GM12873 (cell line): ENCODE results near the gene FRAS1.

Source experiments
- TF ChIP-seq, protein P1 (sequence below): IDR thresholded peaks from 2 replicates; pipeline ENCODE4 v1.5.1; 2012; ENCODE audit warnings: low read depth, mild to moderate bottlenecking, moderate library complexity, low read length, control low read depth; ENCODE audit not compliant: insufficient read depth; ENCODE audit errors: missing control alignments

Gene FRAS1

DNA sequence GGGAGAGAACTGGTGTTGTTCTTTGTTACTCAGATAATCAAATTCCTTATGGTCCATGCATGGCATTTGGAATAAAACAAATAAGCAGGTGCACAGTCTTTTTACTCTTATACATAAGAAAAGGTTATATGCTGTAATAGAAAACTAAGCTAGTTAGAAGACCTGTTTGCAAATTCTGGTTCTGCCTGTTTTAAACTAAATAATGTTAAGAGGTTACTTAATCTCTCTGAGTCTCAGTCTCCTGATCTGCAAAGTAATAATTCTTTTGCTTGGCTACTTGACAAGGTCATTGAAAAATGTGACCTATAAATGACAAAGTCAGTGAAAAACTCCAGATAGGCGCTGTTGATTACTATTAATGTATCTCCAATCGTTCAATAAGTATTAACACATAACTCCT lies 451.9 kb downstream of the FRAS1 start:
- TF ChIP-seq, protein P1, sequence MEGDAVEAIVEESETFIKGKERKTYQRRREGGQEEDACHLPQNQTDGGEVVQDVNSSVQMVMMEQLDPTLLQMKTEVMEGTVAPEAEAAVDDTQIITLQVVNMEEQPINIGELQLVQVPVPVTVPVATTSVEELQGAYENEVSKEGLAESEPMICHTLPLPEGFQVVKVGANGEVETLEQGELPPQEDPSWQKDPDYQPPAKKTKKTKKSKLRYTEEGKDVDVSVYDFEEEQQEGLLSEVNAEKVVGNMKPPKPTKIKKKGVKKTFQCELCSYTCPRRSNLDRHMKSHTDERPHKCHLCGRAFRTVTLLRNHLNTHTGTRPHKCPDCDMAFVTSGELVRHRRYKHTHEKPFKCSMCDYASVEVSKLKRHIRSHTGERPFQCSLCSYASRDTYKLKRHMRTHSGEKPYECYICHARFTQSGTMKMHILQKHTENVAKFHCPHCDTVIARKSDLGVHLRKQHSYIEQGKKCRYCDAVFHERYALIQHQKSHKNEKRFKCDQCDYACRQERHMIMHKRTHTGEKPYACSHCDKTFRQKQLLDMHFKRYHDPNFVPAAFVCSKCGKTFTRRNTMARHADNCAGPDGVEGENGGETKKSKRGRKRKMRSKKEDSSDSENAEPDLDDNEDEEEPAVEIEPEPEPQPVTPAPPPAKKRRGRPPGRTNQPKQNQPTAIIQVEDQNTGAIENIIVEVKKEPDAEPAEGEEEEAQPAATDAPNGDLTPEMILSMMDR: no peak

DNA sequence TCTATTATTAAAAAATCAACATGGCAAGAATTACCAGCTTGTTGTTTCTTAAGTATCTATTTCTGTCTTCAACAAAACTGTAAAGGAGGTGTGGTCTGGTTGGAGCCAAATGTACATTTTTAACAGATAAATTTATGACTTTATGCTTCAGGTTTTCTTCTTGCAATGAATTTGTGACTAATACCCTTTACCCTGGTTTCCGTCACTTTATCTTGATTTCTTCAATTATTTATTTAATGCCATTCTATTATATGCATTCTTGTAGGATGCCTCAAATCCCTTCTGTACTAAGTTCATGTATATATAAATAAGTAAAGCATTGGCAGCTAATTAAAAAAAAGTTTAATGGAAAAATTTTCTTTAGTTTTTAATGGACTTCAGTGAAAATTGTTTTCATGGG lies 453.0 kb downstream of the FRAS1 start:
- TF ChIP-seq, protein P1: no peak

DNA sequence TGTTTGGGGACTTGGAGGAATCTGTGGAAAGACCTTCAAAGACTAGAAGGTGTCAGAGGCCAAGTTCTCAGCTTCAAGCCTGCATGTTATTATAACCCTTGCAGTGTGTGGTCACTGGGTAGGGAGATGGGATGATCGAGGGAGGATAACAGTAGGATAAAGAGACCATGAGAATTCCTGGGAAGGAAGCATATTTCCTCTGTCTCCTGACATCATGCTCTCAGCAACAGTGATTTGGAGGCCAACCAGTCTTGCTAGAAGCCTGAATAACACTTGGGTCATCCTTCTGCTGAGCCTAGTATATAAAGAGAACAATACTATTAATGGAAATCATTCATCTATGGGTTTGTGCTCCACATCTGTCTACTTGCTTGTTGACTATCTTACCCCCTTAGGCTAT lies 453.6 kb downstream of the FRAS1 start:
- TF ChIP-seq, protein P1: no peak

DNA sequence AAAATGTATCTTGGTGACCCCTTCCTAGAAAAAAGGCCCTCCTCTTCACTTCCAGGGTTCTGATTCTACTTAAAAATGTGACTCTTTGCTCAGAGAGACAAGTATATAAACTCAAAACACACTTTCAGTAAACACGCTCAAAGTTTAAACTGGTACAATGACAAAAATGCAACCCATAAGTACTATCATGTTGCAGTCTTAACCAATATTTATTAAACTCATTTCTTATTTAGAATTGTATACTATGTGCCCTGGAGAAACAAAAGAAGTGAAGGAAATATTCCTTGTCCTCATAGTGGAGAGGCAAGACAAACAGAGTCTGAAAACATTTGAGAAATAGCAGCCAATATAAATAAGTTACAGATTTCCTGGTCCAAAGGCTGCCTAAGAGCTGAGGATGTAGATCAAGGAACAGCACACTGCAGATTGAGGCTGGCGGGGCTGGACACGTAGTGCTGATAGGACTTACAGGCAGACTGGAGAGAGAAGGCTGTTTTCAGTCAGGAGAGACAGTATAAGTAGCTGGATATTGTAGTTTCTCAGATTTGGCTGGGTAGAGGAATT lies 455.3 kb downstream of the FRAS1 start:
- TF ChIP-seq, protein P1: no peak

DNA sequence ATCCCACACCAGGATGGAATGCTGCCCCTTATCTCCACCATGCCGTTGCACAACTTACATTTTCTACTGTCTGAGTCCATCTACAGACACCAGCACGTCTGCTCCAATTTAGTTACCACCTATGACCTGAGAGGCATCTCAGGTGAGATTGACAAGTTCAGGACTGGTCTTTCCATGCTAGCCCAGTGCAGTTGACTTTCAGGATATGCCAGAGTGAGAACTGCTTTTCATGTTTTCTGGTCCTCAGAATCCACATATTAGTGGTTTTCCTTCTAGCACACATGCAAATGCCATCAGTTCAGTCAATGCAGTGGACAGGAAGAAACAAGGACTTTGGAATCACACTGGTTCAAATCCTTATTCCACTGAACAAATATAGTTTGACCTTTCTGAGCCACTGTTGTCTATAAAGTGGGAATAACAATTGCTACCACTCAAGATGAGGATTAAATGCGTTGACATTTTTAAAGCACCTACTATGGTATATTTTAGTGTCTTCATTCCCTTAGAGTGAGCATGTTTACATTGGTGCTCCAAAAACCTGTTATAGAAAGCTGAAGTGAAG lies 456.4 kb downstream of the FRAS1 start:
- TF ChIP-seq, protein P1: no peak

DNA sequence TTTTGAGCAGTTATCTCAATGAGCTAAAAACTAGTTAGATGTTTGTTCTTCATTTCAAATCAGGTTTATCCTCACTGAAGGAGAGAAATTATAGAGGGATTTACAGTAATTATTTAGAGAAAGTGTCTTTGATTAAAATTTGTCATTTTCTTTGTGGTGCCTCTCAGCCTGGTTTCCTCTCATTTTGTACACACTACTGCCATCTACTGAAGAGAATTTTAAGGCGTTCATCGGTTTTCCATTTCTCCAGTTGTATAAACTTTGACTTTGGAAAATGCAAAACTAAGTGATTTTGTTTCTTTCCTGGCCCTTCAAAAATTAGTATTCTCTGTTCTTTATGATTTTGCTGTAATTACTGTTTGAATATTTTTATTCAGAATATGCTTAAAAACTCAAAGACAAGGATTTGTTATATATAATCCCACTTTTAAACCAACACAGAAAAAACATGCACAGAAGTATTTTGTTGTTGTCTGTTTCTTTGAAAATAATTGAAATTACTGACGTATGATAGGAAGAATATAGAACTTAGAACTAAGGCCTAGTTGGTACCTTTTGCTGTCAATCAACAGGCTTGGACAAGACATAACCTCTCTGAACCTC lies 460.0 kb downstream of the FRAS1 start:
- TF ChIP-seq, protein P1: peak; percentile 24

DNA sequence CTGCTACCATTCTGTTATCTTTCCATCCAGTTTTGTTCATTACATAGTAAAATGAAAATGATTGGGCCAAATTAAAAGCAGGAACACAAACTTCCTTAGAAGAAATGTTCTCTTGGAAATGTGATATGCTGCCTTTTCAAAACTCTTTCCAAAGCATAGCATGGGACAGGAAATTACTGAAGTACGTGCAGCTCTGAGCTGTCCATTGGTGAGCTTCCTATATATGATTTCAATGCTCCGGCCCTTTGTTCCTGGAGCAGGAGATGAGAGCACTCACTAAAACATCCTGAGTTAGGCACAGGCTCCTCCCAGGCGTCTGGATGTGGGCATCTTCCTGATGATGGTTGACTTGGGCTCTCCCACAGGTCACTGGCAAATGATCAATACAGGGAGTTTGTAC lies 461.4 kb downstream of the FRAS1 start:
- TF ChIP-seq, protein P1: no peak
